Liver (tissue), 9 donors: ENCODE measurements around the gene GPR157. TPM values are rescaled to one million over a fixed set of nuclear protein-coding genes. Genes with fewer than 3 reads are reported as not detected.

Source experiments
- DNase-seq: peaks from one replicate; pipeline ENCODE4 v3.0.0-alpha.2; 2017; ENCODE audit warnings: low spot score
- H3K27ac ChIP-seq, 2 donors: one replicate each; pipeline ENCODE4 v1.7.0; 2013; ENCODE audit warnings: inconsistent platforms in 2 of 2, low read length in 2 of 2, control low read depth in 1 of 2, low read depth in 1 of 2, mild to moderate bottlenecking in 1 of 2
- H3K27me3 ChIP-seq, 4 donors: one replicate each; pipeline versions ENCODE4 v1.6.1 to v1.7.0; 2013; ENCODE audit warnings: low read length in 3 of 4, inconsistent platforms in 1 of 4, mild to moderate bottlenecking in 1 of 4, moderate library complexity in 1 of 4; ENCODE audit not compliant: control insufficient read depth in 4 of 4, insufficient read depth in 4 of 4
- H3K36me3 ChIP-seq, 4 donors: one replicate each; pipeline versions ENCODE4 v1.6.1 to v1.7.0; 2013; ENCODE audit warnings: low read length in 3 of 4, mild to moderate bottlenecking in 3 of 4, low read depth in 1 of 4, moderate library complexity in 1 of 4; ENCODE audit not compliant: control insufficient read depth in 4 of 4, insufficient read depth in 3 of 4
- H3K4me1 ChIP-seq, 4 donors: one replicate each; pipeline versions ENCODE4 v1.6.1 to v1.7.0; 2013; ENCODE audit warnings: low read length in 3 of 4, mild to moderate bottlenecking in 3 of 4, moderate library complexity in 1 of 4; ENCODE audit not compliant: control insufficient read depth in 4 of 4, insufficient read depth in 4 of 4
- H3K4me3 ChIP-seq, 3 donors: one replicate each; pipeline versions ENCODE4 v1.6.1 to v1.7.0; 2013; ENCODE audit warnings: low read length in 3 of 3, control low read depth in 1 of 3, low read depth in 1 of 3, mild to moderate bottlenecking in 1 of 3
- H3K9ac ChIP-seq, 2 donors: one replicate each; pipeline ENCODE4 v1.7.0; 2013; ENCODE audit warnings: low read length in 2 of 2, mild to moderate bottlenecking in 2 of 2, moderate library complexity in 2 of 2, control low read depth in 1 of 2, low read depth in 1 of 2
- H3K9me3 ChIP-seq, 4 donors: one replicate each; pipeline versions ENCODE4 v1.6.1 to v1.7.0; 2013; ENCODE audit warnings: low read length in 3 of 4; ENCODE audit not compliant: control insufficient read depth in 4 of 4
- ATF3 ChIP-seq: IDR thresholded peaks from 2 replicates; pipeline ENCODE4 v1.6.1; 2016; ENCODE audit warnings: antibody characterized with exemption
- CTCF ChIP-seq: fragments of 150-350 bp; IDR thresholded peaks from 2 replicates; pipeline ENCODE4 v1.5.1; 2017; ENCODE audit warnings: improper control_type of control experiment, low read depth, low read length; ENCODE audit not compliant: missing input control
- EGR1 ChIP-seq, 2 donors: IDR thresholded peaks; 2 replicates each; pipeline ENCODE4 v1.6.1; 2016 to 2018; ENCODE audit warnings: antibody characterized with exemption in 2 of 2, low read depth in 2 of 2
- FOXA1 ChIP-seq: IDR thresholded peaks from 2 replicates; pipeline ENCODE4 v1.6.1; 2016; ENCODE audit warnings: antibody characterized with exemption
- FOXA2 ChIP-seq: IDR thresholded peaks from 2 replicates; pipeline ENCODE4 v1.6.1; 2016; ENCODE audit warnings: antibody characterized with exemption
- JUND ChIP-seq, 2 donors: IDR thresholded peaks; 2 replicates each; pipeline ENCODE4 v1.6.1; 2016; ENCODE audit warnings: antibody characterized with exemption in 2 of 2
- NR2F2 ChIP-seq: IDR thresholded peaks from 2 replicates; pipeline ENCODE4 v1.6.1; 2016; ENCODE audit warnings: antibody characterized with exemption
- RAD21 ChIP-seq, 2 donors: IDR thresholded peaks; 2 replicates each; pipeline ENCODE4 v1.6.1; 2016; ENCODE audit warnings: antibody characterized with exemption in 2 of 2, mild to moderate bottlenecking in 2 of 2
- RXRA ChIP-seq, 2 donors: IDR thresholded peaks; 2 replicates each; pipeline ENCODE4 v1.6.1; 2017 to 2018; ENCODE audit warnings: antibody characterized with exemption in 2 of 2, mild to moderate bottlenecking in 1 of 2
- SP1 ChIP-seq: IDR thresholded peaks from 2 replicates; pipeline ENCODE4 v1.6.1; 2018; ENCODE audit warnings: antibody characterized with exemption, mild to moderate bottlenecking
- YY1 ChIP-seq: IDR thresholded peaks from 2 replicates; pipeline ENCODE4 v1.6.1; 2016; ENCODE audit warnings: antibody characterized with exemption, mild to moderate bottlenecking
- WGBS: extraction: QIAGEN DNeasy Blood & Tissue Kit; methylation state at CpG from one replicate; pipeline ENCODE4 v1.1.7; 2013; 5-methylcytosine and 5-hydroxymethylcytosine counted together
- polyA plus RNA-seq, 2 donors: library from polyadenylated mRNA; stranded (reverse) in 1 of 2; unstranded in 1 of 2; fragments of 200-250 nt in 1 of 2; fragments of >200 nt in 1 of 2; fragmentation: Nextera tagmentation in 1 of 2; extraction: Ambion mirVana in 1 of 2; gene quantifications; one replicate each; pipeline versions ENCODE4 v1.2.1 to v1.2.3, GENCODE V29; 2013 to 2015
- total RNA-seq, 2 donors: library from RNA; depleted of rRNA; stranded (reverse); fragments of >200 nt; gene quantifications; one replicate each; pipeline ENCODE4 v1.2.3, GENCODE V29; 2014
- donor health status: healthy.
- donor health status: healthy.
- donor health status: healthy.
- donor health status: healthy.
- donor health status: healthy.

Gene GPR157
- total and polyA plus RNA-seq, 4 donors: 1.3 to 7.0 (median 2.2) TPM

DNA sequence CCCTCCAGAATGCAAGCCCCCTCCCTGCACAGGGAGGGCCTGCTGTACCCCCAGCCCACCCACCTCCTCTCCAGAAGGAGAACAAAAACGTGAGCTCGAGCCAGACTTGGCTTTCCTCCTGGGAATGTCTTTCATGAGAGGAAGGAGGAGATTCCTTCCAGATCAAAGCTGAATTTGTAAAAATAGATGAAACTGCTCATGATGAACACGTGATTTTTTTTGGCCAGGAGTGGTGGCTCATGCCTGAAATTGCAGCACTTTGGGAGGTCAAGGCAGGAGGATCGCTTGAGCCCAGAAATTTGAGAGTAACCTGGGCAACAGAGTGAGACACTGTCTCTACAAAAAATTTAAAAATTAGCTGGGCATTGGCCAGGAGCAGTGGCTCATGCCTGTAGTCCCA lies 21.8 kb downstream of the GPR157 start:
- DNase-seq: no peak
- no peak overlapping the region for H3K4me3 ChIP-seq
- peaks cover 3 to 27% (median 8%) of the 10 kb centered on the region in 4 donors for H3K36me3 ChIP-seq
- 80% methylated on average over 4 of the region's 4 CpGs for WGBS
- TF ChIP-seq RAD21 (IDR thresholded peaks at IDR 0.05): no peak
- TF ChIP-seq JUND (IDR thresholded peaks at IDR 0.05): no peak
- TF ChIP-seq ATF3: no peak
- no peak for TF ChIP-seq FOXA2
- no peak for TF ChIP-seq YY1
- no peak for TF ChIP-seq CTCF
- TF ChIP-seq SP1: no peak
- TF ChIP-seq FOXA1: no peak
- TF ChIP-seq NR2F2: no peak
- no peak for TF ChIP-seq RXRA (IDR thresholded peaks at IDR 0.05)
- TF ChIP-seq EGR1 (IDR thresholded peaks at IDR 0.05; ENCODE audit: low read depth in 2 of 2): no peak
- no peaks in the 10 kb centered on the region for H3K9me3 ChIP-seq
- H3K27me3 ChIP-seq: no peaks in the 10 kb centered on the region
- H3K9ac ChIP-seq: no peak overlapping the region
- no peak overlapping the region for H3K27ac ChIP-seq
- H3K4me1 ChIP-seq: peaks cover 2 to 4% (median 3%) of the 10 kb centered on the region in 4 donors

- DNase-seq: no peak
- WGBS: 95% methylated on average over 14 of the region's 14 CpGs
Observed at GRCh38 chr1:9106286-9106685, 22.6 kb downstream of the GPR157 start.

More at GRCh38 chr1:9106286-9106685, 22.6 kb downstream of the GPR157 start:
- Histone ChIP-seq H3K4me3 (no peak overlapping the region), H3K27me3 (no peaks in the 10 kb centered on the region), H3K9ac (no peak overlapping the region), H3K27ac (no peak overlapping the region), H3K9me3 (no peaks in the 10 kb centered on the region), H3K36me3 (peaks cover 3 to 27% (median 8%) of the 10 kb centered on the region in 4 donors), H3K4me1 (peaks cover 2 to 4% (median 3%) of the 10 kb centered on the region in 4 donors)
- no peak for TF ChIP-seq FOXA2
- no peak for TF ChIP-seq RXRA (IDR thresholded peaks at IDR 0.05)
- no peak for TF ChIP-seq CTCF
- no peak for TF ChIP-seq YY1
